ENCODE measurements around the gene ACSS3.
"Not testable (repeated sequence)": the region's sequence is repeated elsewhere in the genome, so short reads cannot be mapped to it uniquely, and the experiment has no call there.

ACSS3 gene, protein sequence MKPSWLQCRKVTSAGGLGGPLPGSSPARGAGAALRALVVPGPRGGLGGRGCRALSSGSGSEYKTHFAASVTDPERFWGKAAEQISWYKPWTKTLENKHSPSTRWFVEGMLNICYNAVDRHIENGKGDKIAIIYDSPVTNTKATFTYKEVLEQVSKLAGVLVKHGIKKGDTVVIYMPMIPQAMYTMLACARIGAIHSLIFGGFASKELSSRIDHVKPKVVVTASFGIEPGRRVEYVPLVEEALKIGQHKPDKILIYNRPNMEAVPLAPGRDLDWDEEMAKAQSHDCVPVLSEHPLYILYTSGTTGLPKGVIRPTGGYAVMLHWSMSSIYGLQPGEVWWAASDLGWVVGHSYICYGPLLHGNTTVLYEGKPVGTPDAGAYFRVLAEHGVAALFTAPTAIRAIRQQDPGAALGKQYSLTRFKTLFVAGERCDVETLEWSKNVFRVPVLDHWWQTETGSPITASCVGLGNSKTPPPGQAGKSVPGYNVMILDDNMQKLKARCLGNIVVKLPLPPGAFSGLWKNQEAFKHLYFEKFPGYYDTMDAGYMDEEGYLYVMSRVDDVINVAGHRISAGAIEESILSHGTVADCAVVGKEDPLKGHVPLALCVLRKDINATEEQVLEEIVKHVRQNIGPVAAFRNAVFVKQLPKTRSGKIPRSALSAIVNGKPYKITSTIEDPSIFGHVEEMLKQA

DNA sequence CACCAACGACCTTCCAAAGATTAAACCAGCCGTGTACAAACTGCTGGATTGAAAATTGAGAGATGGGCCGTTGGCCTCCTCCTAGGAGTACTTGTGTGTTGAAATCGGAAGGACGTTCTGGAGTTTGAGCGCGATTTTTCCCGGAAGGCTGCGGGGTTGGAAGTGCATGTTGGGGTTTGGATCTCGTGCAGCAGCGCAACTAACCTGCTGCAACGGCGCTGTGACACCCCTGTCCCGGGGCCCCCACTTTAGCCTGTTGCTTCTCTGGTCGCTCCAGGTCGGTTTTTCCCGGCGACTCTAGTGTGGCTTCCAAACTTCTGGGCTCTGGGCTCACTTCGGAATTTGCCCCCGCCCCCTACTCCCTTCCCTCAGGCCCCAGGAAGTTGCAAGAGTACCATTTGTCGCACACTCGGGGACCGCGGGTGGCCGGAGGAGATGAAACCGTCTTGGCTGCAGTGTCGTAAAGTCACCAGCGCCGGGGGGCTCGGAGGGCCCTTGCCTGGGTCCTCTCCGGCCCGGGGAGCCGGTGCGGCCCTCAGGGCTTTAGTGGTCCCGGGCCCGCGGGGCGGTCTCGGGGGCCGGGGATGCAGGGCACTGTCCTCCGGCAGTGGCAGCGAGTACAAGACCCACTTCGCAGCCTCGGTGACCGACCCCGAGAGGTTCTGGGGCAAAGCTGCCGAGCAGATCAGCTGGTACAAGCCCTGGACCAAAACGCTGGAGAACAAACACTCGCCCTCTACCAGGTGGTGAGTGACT is at the start of gene ACSS3:
Gene ACSS3 (plus strand): TSS at position 394 of the 756 bp plus-strand sequence. CDS start 42 bp downstream, at position 436.
- DNase-seq (ENCODE audit: low read depth) = no peak

DNA sequence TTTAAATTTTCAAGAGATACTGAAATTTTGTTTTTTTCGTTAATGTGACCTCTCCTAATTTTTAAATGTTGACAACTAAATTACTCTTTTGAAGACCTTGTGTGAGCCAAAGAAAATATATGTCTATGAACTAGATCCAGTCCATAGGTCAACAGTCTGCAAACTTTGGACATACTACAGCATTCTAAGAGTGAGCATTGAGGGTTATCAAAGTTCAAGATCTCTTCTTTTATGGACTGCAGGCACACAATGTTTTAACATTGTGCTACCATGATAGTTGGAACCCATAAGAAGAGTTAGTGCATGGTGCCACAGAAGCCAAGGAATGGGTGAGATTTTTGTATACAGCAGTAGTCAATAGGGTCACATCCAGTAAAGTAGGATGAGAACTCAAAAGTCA is 43.0 kb upstream of the ACSS3 start:
- no peak for DNase-seq (ENCODE audit: low read depth)

DNA sequence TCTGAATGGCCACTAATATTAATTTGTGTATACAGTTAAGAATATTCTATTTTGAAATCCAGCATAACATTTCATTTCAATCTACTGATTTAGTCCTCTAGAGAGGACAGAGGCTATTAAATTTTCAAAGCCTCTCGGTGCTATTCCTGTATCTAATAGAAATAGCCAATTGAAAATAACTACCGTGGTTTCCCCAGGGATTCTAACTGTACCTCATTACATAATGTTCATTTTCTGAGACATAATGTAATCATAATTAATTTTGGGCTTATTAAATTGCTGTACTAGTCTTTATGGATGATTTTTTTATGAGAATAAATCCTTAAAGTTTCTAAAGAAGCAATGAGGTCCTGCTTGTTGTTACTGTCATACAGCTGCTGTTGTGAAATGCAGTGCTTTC is 38.6 kb upstream of the ACSS3 start:
- no peak for DNase-seq (ENCODE audit: low read depth)

DNA sequence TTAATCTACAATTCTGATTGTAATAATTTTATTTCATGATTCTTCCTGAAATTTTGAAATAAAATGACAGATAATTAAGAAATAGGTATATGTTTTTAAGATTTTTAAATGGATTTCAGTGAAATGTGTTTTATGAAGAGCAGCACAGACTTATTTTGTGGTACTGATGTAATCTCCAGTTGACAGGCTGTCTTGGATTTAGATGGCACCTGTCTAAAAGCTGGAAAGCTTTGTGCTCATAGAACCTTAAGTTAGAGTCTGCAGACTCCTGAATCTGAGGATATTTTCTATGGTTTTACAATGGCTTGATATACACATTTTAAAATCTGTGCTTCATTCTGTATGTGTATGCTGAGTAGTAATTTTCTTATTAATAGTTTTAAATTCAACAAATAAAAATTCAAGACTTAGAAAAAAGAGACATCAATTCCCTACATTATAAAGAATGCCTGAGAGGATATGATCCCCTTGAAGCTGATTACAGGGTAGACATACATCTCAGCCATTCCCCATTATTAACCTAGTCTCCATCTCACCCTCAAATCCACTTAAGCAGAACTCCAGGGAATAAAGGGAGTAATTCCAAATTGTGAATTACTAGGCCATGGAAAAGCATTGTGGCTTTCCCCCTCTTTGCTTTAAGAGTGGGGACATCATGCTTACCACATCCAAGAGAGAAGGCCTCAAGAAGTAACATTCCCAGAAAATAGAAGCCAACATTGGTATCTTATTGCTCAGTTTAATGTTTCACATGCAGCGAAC is 33.7 kb upstream of the ACSS3 start:
- no peak for DNase-seq (ENCODE audit: low read depth)

DNA sequence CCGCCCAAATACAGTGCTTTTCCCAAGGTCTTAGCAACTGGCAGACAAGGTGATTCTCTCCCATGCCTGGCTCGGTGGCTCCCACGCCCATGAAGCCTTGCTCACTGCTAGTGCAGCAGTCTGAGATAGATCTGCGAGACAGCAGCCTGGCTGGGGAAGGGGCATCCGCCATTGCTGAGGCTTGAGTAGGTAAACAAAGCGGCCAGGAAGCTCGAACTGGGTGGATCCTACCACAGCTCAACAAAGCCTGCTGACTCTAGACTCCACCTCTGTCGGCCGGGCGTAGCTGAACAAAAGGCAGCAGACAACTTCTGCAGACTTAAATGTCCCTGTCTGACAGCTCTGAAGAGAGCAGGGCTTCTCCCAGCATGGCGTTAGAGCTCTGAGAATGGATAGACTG is 12.9 kb upstream of the ACSS3 start:
- DNase-seq (ENCODE audit: low read depth) = not testable (repeated sequence)

DNA sequence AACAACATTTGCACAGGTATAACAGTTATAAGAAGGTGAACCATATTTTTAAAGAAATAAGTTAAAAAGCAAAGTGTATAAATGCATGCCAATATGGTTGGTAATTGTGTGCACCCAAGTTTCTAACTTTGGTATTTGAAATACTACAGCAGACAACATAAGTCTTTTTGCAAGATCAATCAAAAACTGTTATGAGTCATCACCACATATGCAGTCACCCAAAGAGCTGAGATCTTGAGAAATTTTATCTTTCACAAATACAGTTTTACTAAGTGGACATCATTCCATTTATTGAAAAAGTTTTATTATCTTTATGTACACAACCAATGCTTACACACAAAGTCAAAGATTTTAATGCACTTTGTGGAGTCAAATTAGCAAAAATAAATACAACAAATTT is 7.0 kb upstream of the ACSS3 start:
- DNase-seq (ENCODE audit: low read depth) = no peak

DNA sequence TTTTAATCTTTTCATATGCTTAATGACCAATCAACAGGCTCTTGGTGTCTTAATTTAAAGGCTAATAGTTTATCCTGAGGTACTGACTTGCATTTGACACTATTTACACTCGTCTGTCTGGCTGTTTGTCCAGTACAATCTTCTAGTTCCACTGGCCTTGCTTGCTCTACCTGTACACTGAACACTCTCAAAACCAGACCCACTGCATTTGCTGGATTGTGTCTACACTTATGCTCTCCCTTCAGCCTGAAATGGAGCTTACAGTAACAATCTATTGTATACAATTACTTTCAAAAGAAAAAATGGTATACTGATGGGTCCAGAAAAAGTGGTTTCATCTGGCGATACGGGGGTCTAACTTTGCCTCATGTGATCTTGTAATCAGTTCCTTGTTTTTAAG is 2.3 kb upstream of the ACSS3 start:
- DNase-seq (ENCODE audit: low read depth) = no peak

DNA sequence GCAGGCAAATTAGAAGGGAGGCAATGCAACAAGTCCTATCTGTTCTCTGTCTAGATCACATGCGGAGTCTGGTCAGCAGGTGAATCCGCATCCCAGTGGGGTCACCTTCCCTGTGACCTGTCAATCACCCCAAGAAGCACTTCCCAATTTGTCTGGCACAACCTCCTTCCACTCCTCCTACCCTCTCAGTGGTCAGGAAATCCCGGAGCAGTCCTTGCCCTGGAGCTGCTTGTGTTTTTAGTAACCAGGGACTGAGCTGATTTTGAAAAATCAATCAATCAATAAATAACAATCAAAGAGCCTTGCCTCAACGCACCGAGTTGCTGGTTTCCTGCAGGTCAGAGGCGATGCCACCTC is 572 bp upstream of the ACSS3 start:
- no peak for DNase-seq (ENCODE audit: low read depth)

DNA sequence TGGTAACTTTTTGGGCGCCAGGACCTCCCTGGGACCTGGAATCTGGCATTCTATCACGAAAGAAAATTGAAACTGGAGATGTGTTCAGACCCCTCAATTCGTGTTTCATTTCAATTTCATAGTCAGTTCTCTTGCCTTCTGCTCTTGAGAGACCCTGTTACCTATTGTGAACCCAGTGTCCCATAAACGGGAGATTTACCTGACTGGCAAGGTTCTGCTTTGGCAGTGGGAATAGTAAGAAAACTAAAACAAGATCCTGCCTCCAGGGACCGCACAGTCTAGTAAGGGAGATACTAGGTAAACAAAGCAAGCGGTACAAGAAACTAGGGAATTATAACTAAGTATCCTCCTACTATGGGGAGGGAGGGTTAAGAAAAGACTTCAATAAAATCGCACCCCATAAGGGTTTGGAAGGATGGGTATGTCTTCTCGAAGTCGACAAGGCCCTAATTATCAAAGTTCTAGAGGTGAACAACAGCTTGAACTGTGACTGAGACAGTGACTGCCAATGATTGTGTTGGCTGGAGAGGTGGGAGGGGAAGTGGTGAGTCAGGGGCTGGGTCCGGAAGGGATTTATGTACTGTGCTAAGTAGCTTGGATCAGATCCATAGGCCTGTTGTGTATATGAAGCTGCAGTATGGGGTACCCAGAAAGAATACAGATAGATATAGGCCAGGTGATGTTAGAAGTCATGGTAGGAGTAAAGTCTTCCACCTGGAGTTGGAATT is 754 bp downstream of the ACSS3 start:
- no peak for DNase-seq (ENCODE audit: low read depth)

DNA sequence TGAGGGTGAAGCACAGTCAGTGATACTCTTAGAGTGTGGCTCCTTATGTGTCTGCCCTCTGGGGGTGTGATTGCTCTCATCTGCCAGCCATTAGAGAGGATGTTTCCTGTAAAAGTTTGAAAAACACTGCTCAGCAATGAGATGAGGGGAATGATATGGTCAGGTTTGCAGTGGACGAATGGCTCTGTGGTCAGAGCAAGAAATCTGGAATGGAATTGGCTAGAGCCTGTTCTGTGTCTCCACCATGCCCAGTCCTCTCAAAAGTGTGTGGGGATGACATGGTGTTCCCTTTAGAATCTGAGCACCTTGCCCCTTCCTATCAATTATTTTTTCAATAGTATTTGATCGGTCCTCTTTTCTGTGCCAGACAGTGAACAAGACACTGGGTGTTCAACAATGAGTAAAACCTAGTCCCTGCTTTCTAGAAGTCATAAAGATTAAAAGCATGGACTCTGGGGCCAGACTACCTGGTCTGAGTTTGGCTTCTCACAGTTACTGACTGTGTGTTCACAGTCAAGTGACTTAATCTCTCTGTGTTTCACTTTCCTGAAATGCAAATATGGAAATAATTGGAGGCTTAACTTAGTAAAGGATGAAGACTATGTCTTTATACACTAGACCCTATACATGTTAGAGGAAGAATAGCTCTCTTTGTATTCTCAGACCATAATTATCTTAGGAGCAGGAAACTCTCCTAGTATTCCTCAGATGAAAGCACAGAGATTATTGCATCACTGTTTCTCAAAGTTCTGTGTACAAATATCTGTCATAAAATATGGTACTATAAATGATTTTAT is 1.6 kb downstream of the ACSS3 start:
- DNase-seq (ENCODE audit: low read depth) = no peak

DNA sequence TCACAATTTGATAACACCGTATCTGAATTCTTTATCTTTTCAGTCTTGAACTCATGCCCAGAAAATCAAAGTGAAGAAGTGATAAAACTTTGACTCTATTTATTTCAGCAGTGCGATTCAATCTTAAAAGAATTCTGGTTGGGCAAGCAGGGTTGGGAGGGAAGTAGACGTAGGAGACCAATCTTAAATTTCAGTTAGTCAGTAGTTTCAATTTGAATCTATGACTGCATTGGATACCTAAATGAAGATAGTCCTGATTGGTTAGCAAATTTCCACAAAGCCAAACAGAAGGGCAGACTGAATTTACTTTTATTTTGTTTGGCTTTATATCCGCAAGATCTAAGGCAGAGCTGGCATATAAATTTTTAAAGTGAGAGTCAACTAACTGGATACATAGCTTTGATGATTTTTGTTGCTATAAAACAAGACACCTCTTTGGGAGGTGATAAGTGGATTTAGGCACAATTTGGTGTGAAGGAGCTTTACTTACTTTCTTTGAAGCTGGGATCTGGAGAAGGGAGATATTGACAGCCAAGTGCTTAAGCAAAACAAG is 2.6 kb downstream of the ACSS3 start:
- DNase-seq (ENCODE audit: low read depth) = no peak

DNA sequence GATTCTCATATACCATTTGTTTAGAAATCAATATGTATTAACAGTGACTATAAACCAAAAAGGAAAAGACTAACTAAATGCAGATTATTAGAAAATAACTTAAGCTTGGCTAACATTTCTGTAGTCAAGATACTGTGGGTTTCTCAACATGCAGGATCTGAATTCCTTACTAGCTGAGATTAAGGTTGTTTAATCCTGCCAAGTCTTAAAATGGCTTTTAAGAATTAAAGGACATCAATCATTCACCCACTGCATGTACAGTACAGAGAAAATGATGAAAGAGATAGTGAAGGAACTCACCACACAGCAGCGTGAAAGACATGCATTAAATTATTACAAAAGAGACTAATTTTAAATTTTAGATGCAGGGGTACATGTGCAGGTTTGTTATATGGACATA is 3.8 kb downstream of the ACSS3 start:
- no peak for DNase-seq (ENCODE audit: low read depth)

DNA sequence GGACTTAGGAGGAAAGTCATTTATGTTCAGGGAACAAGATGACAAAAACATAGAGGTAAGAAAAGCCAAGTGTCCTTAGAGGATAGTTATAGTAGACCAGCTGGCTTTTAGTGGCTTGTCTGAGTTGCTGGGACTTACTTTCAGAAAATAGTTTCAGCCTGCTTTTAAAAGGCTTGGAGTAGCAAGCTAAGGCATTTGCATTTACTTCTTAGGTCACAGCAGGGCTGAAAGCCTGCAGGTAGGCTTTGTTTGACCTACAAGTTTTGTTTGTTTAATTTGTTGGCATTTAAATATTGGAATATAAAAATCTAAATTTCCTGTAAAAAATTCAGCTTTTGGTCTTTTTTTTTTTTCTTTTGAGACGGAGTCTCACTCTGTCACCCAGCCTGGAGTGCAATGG is 5.1 kb downstream of the ACSS3 start:
- DNase-seq (ENCODE audit: low read depth) = no peak

DNA sequence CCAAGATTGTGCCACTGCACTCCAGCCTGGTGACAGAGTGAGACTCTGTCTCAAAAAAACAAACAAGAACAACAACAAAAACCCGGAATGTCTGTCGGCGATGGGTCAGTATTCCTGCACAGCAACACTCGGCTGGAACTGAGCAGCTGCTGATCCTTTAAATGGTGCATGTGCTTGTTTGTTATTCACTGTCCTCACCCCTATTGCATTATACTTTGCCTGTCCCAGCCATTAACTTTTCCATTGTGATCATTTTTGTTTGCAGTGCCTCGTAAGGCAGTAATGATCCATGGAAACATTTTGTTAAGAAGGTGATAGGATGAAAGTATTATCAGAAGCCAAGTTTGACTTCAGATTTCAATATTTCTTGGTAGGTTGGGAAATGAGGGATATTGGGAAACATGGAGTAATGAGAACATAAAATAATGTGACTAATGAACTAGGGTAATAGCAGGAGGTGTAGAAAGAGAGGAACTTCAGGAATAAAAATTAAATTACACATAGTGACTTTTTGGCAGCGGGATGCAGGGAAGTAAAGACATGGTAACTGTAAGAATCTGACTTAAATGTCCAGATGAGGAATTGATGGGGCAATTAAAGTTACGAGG is 6.1 kb downstream of the ACSS3 start:
- DNase-seq (ENCODE audit: low read depth) = no peak

DNA sequence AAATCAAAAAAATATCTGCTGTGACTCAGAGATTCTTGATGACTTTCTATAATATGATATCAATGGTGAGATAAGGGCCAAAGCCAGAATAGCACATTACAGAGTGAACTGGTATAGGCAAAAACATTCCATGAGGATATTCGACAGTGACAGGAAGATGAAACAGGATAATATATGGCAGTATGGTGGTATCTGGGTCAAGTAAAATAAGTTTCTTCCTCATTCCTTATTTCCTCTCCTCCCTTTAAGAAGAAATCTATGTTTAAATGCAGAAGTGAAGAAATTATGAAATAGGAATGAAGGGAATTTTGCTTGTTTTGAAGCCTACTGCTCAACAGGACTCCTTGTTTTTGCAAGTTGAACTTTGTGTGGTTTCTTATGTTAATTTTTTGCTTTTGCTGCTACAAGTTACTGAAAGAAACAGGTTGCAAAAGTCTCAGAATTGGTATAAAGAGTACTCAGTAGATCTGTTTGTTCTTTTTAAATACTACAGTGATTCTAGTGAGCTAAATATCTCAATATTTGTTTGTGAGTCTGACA is 7.0 kb downstream of the ACSS3 start:
- DNase-seq (ENCODE audit: low read depth) = no peak

DNA sequence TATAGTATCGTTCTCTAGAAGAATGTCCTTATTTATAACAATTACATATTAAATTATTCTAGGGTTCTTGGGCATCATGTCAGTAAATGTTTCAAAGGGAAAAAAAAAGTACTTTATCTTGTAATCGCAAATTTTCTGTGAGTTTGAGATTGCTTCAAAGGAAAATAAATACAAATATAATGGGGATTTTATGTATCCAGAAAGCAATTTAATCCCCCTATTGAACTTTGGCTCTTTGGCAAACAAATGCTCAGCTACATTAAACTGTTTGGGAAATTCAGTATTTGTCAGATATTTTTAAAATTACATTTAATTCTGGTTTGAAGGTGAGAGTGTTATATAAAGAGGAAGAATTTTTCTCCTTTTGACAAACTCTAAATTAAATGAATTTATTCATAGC is 8.0 kb downstream of the ACSS3 start:
- no peak for DNase-seq (ENCODE audit: low read depth)

DNA sequence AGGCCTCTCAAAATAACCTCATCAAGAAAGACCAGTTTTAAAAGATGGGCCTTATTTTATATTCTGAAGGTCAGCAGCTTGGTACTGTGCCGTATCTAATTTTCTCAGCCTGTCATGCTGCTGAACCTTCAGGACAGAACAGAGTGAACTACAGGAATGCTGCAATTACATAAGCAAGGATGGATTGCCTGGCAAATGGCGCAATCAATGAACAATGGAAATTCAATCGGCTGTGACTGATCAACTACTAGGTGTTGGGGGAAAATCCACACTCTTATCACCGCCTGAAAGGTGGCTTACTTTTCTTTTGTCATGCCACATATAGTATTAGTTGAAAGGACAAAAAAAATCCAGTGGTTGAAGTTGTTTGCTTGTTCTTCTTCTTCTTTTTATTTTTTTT is 8.5 kb downstream of the ACSS3 start:
- no peak for DNase-seq (ENCODE audit: low read depth)

DNA sequence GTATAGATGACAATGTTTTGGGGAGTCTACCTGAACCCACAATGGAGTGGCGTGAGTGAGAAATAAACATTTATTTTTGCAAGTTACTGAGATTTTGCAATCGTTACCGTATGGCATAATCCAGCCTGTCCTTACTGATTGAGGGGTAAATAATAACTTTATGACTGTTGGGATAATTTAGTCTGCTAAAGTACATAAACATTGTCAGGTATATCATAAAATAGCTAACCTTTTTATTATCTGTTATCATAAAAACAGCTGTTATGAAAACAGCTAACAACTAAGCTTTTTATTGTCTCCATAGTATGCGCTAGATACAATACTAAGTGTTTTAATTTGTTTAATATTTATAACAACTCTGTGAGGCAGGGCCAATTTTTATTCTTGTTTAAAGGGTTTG is 10.3 kb downstream of the ACSS3 start:
- no peak for DNase-seq (ENCODE audit: low read depth)

DNA sequence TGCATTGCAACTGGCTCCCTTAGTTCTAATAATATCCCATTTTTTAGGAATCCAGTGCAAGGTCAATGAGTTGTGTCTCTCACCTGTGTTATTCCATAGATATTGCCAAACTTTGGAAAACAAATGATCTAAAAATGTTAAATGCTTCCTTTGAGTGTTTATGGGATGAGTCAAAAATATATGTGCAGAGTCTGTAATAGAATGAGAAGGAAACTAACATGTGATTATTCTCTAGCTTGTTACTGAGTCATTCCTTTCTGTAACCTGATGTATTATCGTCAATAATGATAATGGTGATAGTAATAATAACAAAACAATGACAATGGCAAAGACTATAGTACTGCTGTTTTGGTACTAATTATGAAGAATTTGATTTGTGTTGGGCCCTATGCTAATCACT is 11.5 kb downstream of the ACSS3 start:
- DNase-seq (ENCODE audit: low read depth) = no peak

DNA sequence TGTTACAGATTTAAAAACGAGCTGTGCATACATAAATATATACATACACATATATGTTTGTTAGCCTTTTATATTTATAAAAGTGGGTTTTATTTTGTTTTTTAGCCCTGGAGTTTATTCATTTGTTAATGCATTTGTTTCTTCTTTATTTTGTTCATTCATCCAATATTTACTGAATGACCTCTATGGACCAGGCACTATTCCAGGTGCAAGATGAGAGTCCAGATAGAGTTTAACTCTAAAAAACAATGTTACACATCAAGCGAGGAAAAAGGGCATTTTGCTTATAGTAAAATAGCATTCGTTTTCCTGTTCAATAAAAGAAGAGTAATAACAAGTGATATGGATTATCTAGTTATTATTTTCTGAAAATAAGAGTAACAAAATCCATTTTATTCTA is 14.2 kb downstream of the ACSS3 start:
- DNase-seq (ENCODE audit: low read depth) = no peak
